Measurements from ENCODE around the gene ELOVL5. TPM values are rescaled to one million over a fixed set of nuclear protein-coding genes. Genes with fewer than 3 reads are reported as not detected.

ELOVL5 gene
- total RNA-seq (2022; extraction: Qiagen RNA extraction): 62.3 to 75.3 TPM (median 67.4 TPM) in 5 replicates

GRCh38 chr6:53348371-53349208 lies at the start of gene ELOVL5:
Gene ELOVL5 (minus strand): TSS chr6:53348950. CDS start chr6:53295699, 53,251 bp downstream.

Other genes starting within 250 kb of the ELOVL5 start
- 0.02 to 0.03 TPM in 2 of 5 replicates, not detected in the others for gene GCM1, start 200.1 kb downstream of the ELOVL5 start, total RNA-seq (2022; extraction: Qiagen RNA extraction)
- gene GCLC, start 196.2 kb upstream of the ELOVL5 start, total RNA-seq (2022; extraction: Qiagen RNA extraction): 98.2 to 120 TPM (median 112 TPM) in 5 replicates

Data from A549 treated with CORT108297 at 1 μM for 4 hours (cell line).